ENCODE data around the gene ZNF768.

GRCh38 chr16:30526823-30527634 is 663 bp upstream of the ZNF768 start:
- TF ChIP-seq CTCF (IDR thresholded peaks at IDR 0.05) = peak; percentile 6
- no peak for TF ChIP-seq EZH2 (IDR thresholded peaks at IDR 0.05; ENCODE audit: borderline replicate concordance, insufficient read depth, low read depth, low read length, poor library complexity, severe bottlenecking)
